ENCODE results near the gene ARHGAP23.
"Not testable (repeated sequence)": the region's sequence is repeated elsewhere in the genome, so short reads cannot be mapped to it uniquely, and the experiment has no call there.

DNA sequence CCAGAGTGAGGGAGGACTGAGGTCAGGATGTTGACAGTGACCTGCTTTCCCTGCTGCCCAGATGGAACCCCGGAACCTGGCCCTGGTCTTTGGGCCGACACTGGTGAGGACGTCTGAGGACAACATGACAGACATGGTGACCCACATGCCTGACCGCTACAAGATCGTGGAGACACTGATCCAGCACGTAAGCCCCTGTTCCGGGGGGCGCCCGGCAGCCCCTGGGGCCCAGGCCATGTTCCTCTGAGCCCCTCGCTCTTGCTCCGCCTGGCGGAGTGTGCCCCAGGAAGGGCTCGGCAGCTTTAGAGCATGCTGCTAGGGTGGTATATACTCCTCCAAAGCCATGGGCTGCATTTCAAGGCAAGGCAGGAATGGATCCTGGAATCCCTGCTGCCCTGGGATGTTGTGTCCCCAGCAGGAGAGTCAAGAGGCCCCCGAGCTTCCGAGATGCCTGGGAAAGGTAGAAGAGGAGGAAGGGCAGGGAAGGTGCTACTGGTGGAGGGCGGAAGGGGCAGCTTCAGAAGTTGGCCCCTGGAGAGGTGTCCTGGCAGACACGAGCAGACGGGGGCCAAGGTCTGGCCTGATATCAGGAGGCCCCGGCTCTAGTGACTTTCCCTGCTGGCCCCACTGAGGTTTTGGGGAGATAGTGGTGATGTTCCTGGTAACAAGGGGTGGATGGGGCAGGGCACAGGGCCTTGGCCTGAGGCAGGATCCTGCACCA is 63.2 kb downstream of the ARHGAP23 start:
- TF ChIP-seq, protein P1, sequence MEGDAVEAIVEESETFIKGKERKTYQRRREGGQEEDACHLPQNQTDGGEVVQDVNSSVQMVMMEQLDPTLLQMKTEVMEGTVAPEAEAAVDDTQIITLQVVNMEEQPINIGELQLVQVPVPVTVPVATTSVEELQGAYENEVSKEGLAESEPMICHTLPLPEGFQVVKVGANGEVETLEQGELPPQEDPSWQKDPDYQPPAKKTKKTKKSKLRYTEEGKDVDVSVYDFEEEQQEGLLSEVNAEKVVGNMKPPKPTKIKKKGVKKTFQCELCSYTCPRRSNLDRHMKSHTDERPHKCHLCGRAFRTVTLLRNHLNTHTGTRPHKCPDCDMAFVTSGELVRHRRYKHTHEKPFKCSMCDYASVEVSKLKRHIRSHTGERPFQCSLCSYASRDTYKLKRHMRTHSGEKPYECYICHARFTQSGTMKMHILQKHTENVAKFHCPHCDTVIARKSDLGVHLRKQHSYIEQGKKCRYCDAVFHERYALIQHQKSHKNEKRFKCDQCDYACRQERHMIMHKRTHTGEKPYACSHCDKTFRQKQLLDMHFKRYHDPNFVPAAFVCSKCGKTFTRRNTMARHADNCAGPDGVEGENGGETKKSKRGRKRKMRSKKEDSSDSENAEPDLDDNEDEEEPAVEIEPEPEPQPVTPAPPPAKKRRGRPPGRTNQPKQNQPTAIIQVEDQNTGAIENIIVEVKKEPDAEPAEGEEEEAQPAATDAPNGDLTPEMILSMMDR (IDR thresholded peaks at IDR 0.05; ENCODE audit: insufficient read depth, low read length, poor library complexity, severe bottlenecking) = not testable (repeated sequence)
- not testable (repeated sequence) for TF ChIP-seq EZH2phosphoT487 (conservative IDR thresholded peaks at IDR 0.05; ENCODE audit: low read length)
